ENCODE data around the gene CASTOR1.

Gene CASTOR1

GRCh38 chr22:30244641-30245040 lies 44.7 kb downstream of the CASTOR1 start:
- peak overlapping the region; percentile 75 for H3K4me3 ChIP-seq (ENCODE audit: low read length)
- DNase-seq (ENCODE audit: low read depth), result no peak
- TF ChIP-seq CTCF (conservative IDR thresholded peaks at IDR 0.05; ENCODE audit: low read depth, low read length), result no peak

- no peak for TF ChIP-seq CTCF (conservative IDR thresholded peaks at IDR 0.05; ENCODE audit: low read depth, low read length)
- DNase-seq (ENCODE audit: low read depth), result no peak
- H3K4me3 ChIP-seq (ENCODE audit: low read length), result peak overlapping the region; percentile 75
Observed at GRCh38 chr22:30244066-30244465, 45.2 kb downstream of the CASTOR1 start.

DNA sequence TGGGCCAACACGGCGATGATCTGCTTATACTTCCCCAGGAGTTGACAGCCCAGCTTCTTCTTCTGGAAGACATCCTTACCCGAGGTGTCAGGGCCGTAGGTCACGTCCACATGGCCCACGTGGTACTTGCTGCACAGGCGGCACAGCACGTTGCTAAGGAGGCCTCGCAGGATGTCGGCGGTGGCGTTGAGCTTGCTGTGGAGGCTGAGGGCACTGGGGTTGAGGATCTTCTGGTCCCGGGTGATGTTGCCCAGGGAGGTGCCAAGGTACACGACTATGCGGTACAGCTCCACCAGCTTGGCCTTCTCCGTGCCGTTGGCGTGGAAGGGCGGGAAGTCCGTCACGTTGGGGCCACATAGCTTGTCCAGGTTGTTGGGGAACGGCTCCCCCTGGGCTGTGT lies 45.6 kb downstream of the CASTOR1 start:
- peak overlapping the region; percentile 75 for H3K4me3 ChIP-seq (ENCODE audit: low read length)
- DNase-seq (ENCODE audit: low read depth), result no peak
- no peak for TF ChIP-seq CTCF (conservative IDR thresholded peaks at IDR 0.05; ENCODE audit: low read depth, low read length)

GRCh38 chr22:30241576-30242371 lies 47.5 kb downstream of the CASTOR1 start:
- DNase-seq (ENCODE audit: low read depth), result no peak
- no peak for TF ChIP-seq CTCF (conservative IDR thresholded peaks at IDR 0.05; ENCODE audit: low read depth, low read length)
- H3K4me3 ChIP-seq (ENCODE audit: low read length), result no peak overlapping the region

DNA sequence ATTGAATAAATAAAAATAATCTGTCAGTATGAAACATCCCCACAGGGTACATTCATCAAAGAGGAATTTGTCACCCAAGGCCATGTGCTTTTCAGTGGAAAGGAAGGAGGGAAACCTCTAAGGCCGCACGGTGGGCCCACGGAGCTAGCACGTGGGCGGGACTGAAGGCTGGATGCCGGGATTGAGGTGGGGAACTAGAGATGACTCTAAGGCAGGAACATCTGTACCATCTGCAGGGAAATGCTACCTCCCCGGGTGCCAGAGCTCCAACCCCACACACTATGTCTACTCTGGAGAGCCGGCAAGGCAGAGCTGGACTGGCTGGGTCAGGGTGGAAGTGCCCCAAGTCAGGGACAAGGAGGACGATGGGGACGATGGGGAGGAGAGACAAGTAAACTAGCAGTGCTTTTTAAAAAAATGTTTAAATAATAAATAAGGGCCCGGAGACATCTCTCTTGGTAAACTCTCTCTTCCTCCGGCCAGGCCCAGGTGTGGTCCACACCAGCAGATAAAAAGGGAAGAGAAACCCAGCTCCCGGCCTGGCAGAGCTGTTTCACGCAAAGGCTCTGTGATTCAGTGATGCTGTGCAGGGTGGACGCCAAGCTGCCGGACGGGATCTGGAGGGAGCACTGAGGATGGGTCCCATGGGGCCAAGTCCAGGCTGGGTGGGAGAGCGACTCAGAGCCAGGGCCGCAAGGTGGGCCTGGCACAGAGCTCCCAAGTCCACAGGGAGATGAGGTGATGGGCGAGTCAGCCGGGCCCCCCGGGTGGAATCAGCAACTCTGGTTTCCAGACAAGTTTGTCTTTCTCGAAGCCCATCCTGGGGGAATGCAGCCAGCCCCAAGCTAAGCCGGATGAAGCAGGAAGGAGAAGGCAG lies 48.5 kb downstream of the CASTOR1 start:
- no peak for TF ChIP-seq CTCF (conservative IDR thresholded peaks at IDR 0.05; ENCODE audit: low read depth, low read length)
- DNase-seq (ENCODE audit: low read depth), result no peak
- no peak overlapping the region for H3K4me3 ChIP-seq (ENCODE audit: low read length)

GRCh38 chr22:30239488-30240405 lies 49.6 kb downstream of the CASTOR1 start:
- H3K4me3 ChIP-seq (ENCODE audit: low read length), result no peak overlapping the region
- no peak for DNase-seq (ENCODE audit: low read depth)
- no peak for TF ChIP-seq CTCF (conservative IDR thresholded peaks at IDR 0.05; ENCODE audit: low read depth, low read length)
